Neural progenitor cell (in vitro differentiated cells): Measurements from ENCODE around the gene NOS1AP.

Experiments used
- CTCF ChIP-seq: fragments of 200-600 bp; sonication (generic); IDR thresholded peaks from 2 replicates; pipeline ENCODE4 v1.5.1; 2017; ENCODE audit warnings: antibody characterized with exemption, mild to moderate bottlenecking
- EZH2 ChIP-seq: fragments of 200-600 bp; sonication (generic); IDR thresholded peaks from 2 replicates; pipeline ENCODE4 v1.6.1; 2017; ENCODE audit warnings: antibody characterized with exemption, mild to moderate bottlenecking, moderate library complexity
- EZH2phosphoT487 ChIP-seq: fragments of 200-600 bp; sonication (generic); IDR thresholded peaks from 2 replicates; pipeline ENCODE4 v1.6.1; 2017; ENCODE audit warnings: antibody characterized with exemption

- TF ChIP-seq CTCF (no peak), EZH2 (no peak), EZH2phosphoT487 (no peak)
Measured at GRCh38 chr1:162370721-162371120, 301.2 kb downstream of the NOS1AP start.
